ACHN (cell line): ENCODE results near the gene ARID1B.

Experiments
- DNase-seq: peaks from one replicate; pipeline ENCODE4 v3.0.0-alpha.2; 2015
- in situ Hi-C: cut with HindIII; loops from 2 replicates; pipeline ENCODE4 v1.10.0; 2017; ENCODE audit warnings: low sequenced_read_pairs, low pct_ligation_motif_present, low pct_unique_long_range_greater_than_20kb

ARID1B gene

GRCh38 chr6:157198425-157199279 lies 421.5 kb downstream of the ARID1B start:
- in situ Hi-C loops = no loop called here
- no peak for DNase-seq

- in situ Hi-C loops = no loop called here
- no peak for DNase-seq
Observed at GRCh38 chr6:157200117-157200516, 422.9 kb downstream of the ARID1B start.

GRCh38 chr6:157200611-157201010 lies 423.4 kb downstream of the ARID1B start:
- in situ Hi-C loops = no loop called here

GRCh38 chr6:157201083-157201482 lies 423.9 kb downstream of the ARID1B start:
- in situ Hi-C loops = no loop called here
- no peak for DNase-seq

More at GRCh38 chr6:157200611-157201010, 423.4 kb downstream of the ARID1B start:
- no peak for DNase-seq

- in situ Hi-C loops = no loop called here
- no peak for DNase-seq
Observed at GRCh38 chr6:157203312-157203744, 426.1 kb downstream of the ARID1B start.

- in situ Hi-C loops = no loop called here
- DNase-seq = no peak
Observed at GRCh38 chr6:157203764-157204163, 426.6 kb downstream of the ARID1B start.

- in situ Hi-C loops = no loop called here
- no peak for DNase-seq
Observed at GRCh38 chr6:157205473-157206358, 428.5 kb downstream of the ARID1B start.

GRCh38 chr6:157206359-157206815 lies 429.2 kb downstream of the ARID1B start:
- in situ Hi-C loops = no loop called here
- DNase-seq = no peak

- no peak for DNase-seq
- in situ Hi-C loops = no loop called here
Observed at GRCh38 chr6:157207521-157208076, 430.4 kb downstream of the ARID1B start.

- DNase-seq = no peak
- in situ Hi-C loops = no loop called here
Observed at GRCh38 chr6:157209865-157210530, 432.8 kb downstream of the ARID1B start.

GRCh38 chr6:157210954-157211353 lies 433.8 kb downstream of the ARID1B start:
- no peak for DNase-seq
- in situ Hi-C loops = no loop called here

- DNase-seq = no peak
- in situ Hi-C loops = no loop called here
Observed at GRCh38 chr6:157211603-157212455, 434.7 kb downstream of the ARID1B start.

- in situ Hi-C loops = no loop called here
- DNase-seq = no peak
Observed at GRCh38 chr6:157213426-157213825, 436.2 kb downstream of the ARID1B start.

GRCh38 chr6:157213907-157214565 lies 436.9 kb downstream of the ARID1B start:
- no peak for DNase-seq
- in situ Hi-C loops = no loop called here

- DNase-seq = no peak
- in situ Hi-C loops = no loop called here
Observed at GRCh38 chr6:157215717-157216116, 438.5 kb downstream of the ARID1B start.

- DNase-seq = no peak
- in situ Hi-C loops = no loop called here
Observed at GRCh38 chr6:157216570-157216969, 439.4 kb downstream of the ARID1B start.

GRCh38 chr6:157217198-157217893 lies 440.2 kb downstream of the ARID1B start:
- in situ Hi-C loops = no loop called here

More at GRCh38 chr6:157217198-157217893, 440.2 kb downstream of the ARID1B start:
- no peak for DNase-seq
